ENCODE data around the gene KRTAP21-1.
"Not testable (repeated sequence)": the region's sequence is repeated elsewhere in the genome, so short reads cannot be mapped to it uniquely, and the experiment has no call there.

The KRTAP21-1 gene

DNA sequence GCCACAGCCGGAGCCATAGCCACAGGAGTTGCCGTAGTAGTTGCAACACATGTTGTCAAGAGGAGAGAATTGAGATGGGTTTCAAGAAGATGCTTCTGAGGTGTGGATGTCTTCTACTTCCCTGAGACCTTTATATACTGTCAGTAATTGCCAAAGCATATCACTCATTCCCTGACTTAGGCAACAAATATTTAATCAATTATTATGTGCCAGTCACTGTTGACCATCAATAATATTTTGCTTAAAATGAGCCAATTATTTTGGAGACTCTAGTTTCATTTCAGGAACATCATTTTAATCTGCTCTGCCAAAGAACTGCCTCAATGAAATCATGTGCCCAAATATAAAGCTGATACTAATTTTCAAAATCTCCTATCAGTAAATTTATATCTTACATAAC, at the start of gene KRTAP21-1:
Gene KRTAP21-1 (minus strand): TSS at position 101 of the 400 bp plus-strand sequence. CDS start 50 bp downstream, at position 51.
- DNase-seq = not testable (repeated sequence)

DNA sequence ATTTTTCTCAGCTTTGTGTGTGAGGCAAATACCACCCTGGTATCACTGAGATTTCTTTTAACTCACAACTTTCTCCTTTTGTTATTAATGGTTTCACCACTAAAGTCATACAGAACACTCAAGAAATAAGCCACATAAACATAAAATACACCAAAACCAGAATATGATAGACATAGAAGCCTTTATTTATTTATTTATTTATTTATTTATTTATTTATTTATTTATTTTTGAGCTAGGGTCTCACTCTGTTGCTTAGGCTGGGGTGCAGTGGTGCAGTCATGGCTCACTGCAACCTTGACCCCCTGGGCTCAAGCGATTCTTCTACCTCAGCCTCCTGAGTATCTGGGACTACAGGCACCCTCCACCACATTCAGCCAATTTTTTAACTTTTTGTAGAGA, 45.4 kb upstream of the KRTAP21-1 start:
- DNase-seq = no peak

- no peak for DNase-seq
Measured at GRCh38 chr21:30793581-30794314, 38.5 kb upstream of the KRTAP21-1 start.

DNA sequence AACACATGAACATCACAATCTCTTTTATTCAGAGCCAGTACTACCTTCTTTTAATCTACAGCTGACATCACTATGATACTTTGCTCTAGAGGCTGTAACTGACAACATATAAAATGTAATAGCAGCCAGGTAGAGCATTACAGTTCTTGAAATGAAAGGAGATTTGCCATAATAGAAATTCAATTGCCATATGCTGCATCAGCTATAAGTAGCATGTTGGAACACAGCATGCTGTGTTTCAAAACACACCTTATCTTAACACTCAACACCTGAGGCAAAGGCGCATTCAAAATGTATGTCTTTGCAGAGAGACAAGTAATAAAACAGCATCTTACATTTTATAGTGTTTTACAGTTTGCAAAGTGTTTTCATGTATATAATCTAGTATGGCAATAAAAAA, 24.0 kb upstream of the KRTAP21-1 start:
- DNase-seq = no peak

GRCh38 chr21:30769724-30770431, 14.7 kb upstream of the KRTAP21-1 start:
- DNase-seq = no peak

DNA sequence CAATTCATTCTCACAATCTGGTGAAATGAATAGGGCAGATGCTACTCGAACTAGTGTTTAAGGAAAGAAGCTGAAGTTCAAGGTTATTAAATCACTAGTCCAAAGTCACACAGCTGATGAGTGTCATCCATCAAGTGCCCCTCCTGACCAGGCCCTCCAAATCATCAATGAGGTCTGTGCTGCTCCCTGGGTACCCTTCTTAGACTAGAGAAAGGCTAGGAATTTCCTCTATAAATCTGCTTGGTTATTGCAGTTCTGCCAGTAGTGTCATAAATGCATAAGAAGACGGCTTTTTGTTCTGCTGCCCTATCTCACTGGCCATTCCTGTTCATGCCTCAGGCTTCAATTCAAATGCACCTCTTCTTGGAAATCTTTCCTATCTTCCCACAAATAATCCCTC, 5.5 kb upstream of the KRTAP21-1 start:
- no peak for DNase-seq

- no peak for DNase-seq
Measured at GRCh38 chr21:30758306-30758705, 3.1 kb upstream of the KRTAP21-1 start.

- DNase-seq = no peak
Measured at GRCh38 chr21:30747159-30747558, 8.1 kb downstream of the KRTAP21-1 start, which contains the start of gene KRTAP21-2. TSS of gene KRTAP21-2 (minus strand) at chr21:30747259. CDS start at chr21:30747202, 57 bp downstream.

- no peak for DNase-seq
Measured at GRCh38 chr21:30740462-30740861, 14.8 kb downstream of the KRTAP21-1 start.

DNA sequence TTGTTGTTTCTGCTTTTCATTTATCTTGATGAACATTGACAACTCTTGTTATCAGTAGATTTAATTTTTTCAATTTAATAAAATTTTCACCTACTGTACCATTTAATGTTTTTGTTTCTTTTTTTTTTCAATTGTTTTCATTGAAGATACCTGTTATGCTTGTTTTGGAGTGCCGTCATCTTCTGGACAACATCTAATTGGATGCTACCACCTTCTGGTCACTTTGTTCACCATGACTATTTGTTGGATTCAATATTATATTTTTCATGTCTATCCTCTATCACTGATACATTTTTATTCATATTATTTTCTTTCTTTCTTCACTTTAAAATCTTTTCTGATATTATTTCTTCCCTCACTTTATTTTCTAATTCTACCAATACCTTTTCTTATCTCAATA, 22.2 kb downstream of the KRTAP21-1 start:
- DNase-seq = no peak

DNA sequence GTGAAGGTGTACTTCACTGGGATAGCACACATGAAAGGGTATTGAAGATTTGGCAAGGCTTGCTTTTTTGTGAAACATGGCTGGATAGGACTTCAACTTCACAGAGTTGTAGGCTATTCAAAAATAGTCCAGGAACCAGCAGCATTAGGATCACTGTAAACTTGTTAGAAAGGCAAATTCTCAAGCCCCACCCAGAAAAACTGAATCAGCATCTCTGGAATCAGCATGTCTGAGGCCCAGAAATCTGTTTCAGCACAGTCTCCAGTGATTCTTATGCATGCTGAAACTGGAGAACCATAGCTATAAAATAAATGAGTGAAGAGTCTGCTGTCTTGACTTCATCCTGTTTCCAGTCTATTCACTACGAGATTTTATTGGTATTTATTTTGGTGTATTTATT, 28.5 kb downstream of the KRTAP21-1 start:
- DNase-seq = no peak

DNA sequence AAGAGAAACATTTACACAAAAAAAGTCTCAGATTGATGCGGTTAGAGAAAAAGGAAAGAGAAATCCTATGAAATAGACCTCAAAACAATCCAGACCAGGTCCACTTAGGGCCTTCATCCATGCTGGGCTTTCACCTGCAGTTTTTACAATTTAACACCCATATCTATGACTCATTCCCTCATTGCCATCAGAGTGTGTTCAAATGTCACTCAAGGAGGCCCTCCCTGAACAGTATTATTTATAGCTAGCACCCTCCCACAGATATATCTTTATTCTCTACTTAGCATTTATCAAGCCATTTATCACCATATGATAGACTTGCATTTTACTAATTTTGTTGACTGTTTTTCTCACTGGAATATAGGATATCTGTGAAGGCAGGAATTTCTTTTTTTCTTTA, 35.8 kb downstream of the KRTAP21-1 start:
- DNase-seq = no peak

GRCh38 chr21:30718239-30718909, 36.9 kb downstream of the KRTAP21-1 start, which contains the start of gene KRTAP21-3:
TSS of gene KRTAP21-3 (minus strand) at chr21:30718777. CDS start at chr21:30718759, 18 bp downstream.
- no peak for DNase-seq

GRCh38 chr21:30717105-30717504, 38.1 kb downstream of the KRTAP21-1 start:
- DNase-seq = no peak

GRCh38 chr21:30714946-30715345, 40.3 kb downstream of the KRTAP21-1 start:
- no peak for DNase-seq

- DNase-seq = no peak
Measured at GRCh38 chr21:30714456-30714855, 40.8 kb downstream of the KRTAP21-1 start.

GRCh38 chr21:30713766-30714165, 41.5 kb downstream of the KRTAP21-1 start:
- DNase-seq = no peak

- no peak for DNase-seq
Measured at GRCh38 chr21:30710499-30710898, 44.7 kb downstream of the KRTAP21-1 start.

DNA sequence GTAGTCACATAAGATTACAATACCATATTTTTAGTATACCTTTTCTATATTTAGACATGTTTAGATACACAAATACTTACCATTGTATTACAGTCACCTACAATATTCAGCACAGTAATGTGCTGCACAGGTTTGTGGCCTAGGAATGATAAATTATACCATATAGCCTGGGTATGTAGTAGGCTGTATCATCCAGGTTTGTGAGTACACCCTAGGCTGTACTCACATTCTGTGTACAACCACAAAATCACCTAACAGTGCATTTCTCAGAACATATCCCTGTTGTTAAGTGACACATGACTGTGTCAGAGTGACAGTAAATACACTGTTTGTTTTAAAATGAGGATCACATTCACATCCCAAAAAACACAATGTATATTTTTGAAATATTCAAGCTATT, 47.8 kb downstream of the KRTAP21-1 start:
- DNase-seq = no peak
